Subcutaneous abdominal adipose tissue (tissue), 5 donors: ENCODE results near the gene TBL1X.

Experiments used
- H3K27ac ChIP-seq: one replicate; pipeline ENCODE4 v1.7.0; 2013; ENCODE audit warnings: low read depth, mild to moderate bottlenecking, inconsistent platforms, low read length, moderate library complexity
- H3K27me3 ChIP-seq, 5 donors: one replicate each; pipeline ENCODE4 v1.7.0; 2013; ENCODE audit warnings: low read length in 5 of 5, inconsistent platforms in 1 of 5; ENCODE audit not compliant: control insufficient read depth in 5 of 5, insufficient read depth in 4 of 5
- H3K36me3 ChIP-seq, 5 donors: one replicate each; pipeline ENCODE4 v1.7.0; 2013; ENCODE audit warnings: low read length in 5 of 5; ENCODE audit not compliant: control insufficient read depth in 5 of 5, insufficient read depth in 5 of 5
- H3K4me1 ChIP-seq, 5 donors: one replicate each; pipeline ENCODE4 v1.7.0; 2013; ENCODE audit warnings: low read length in 5 of 5, mild to moderate bottlenecking in 3 of 5, moderate library complexity in 1 of 5; ENCODE audit not compliant: control insufficient read depth in 5 of 5, insufficient read depth in 5 of 5
- H3K4me3 ChIP-seq, 5 donors: one replicate each; pipeline ENCODE4 v1.7.0; 2013; ENCODE audit warnings: low read length in 5 of 5, low read depth in 1 of 5
- H3K9ac ChIP-seq, 5 donors: one replicate each; pipeline ENCODE4 v1.7.0; 2013; ENCODE audit warnings: low read length in 5 of 5, mild to moderate bottlenecking in 4 of 5, moderate library complexity in 3 of 5
- H3K9me3 ChIP-seq, 5 donors: one replicate each; pipeline ENCODE4 v1.7.0; 2013; ENCODE audit warnings: low read length in 5 of 5; ENCODE audit not compliant: control insufficient read depth in 5 of 5
- donor health status: healthy.
- donor health status: healthy.
- donor health status: healthy.
- donor health status: healthy.
- donor health status: healthy.

Gene TBL1X

DNA sequence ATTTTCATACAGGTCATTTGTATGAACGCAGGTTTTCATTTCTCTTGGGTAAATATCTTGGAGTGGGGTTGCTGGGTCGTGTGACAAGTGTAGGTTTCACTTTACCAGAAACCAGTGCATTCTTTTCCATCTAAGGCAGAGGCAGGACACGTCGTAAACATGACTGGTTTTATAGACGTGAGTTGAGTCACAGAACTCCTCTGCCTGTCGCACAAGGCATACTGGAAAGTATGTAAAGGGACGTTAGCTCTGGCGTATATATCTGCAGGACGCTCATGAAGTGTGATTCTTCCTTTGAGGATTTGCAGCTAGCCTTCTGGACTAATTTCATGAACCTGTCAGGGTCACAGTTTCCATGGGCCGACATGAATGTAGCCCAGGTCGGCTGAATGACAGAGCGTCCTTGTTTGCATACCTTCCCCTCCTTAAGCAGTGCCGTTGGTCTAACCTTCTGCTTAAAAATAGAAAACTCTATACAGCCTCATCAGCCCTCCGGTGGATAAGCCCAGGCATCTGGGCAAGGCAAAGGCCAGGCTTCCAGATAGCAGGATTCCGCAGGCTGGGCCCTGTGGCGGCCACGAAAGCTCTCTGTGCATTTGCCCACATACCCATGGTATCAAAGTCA is 194.8 kb downstream of the TBL1X start:
- Histone ChIP-seq H3K27me3 (peaks cover 0 to 6% (median 3%) of the 10 kb centered on the region in 5 donors), H3K4me1 (no peaks in the 10 kb centered on the region)

DNA sequence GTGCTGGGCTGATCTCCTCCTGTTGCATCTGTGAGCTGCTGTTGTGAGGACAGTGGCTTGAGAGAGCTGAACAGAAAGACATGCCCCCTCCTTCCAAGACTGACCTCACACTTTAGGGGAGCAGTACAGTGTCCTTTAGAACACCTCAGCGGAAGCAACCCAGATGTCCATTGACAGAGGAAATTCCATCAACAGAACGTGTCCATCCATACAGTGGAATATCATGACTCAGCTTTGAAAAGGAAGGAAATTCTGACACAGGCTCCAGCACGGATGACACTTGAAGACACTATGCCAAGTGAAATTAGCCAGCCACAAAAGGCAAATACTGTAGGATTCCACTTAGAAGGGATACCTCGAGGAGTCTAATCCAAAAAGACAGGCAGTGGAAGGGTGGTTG is 197.3 kb downstream of the TBL1X start:
- H3K27ac ChIP-seq = no peak overlapping the region
- peaks cover 0 to 2% (median 0%) of the 10 kb centered on the region in 5 donors for H3K9me3 ChIP-seq
- no peak overlapping the region for H3K4me3 ChIP-seq
- no peaks in the 10 kb centered on the region for H3K4me1 ChIP-seq
- peaks cover 0 to 8% (median under 1%) of the 10 kb centered on the region in 5 donors for H3K36me3 ChIP-seq
- no peak overlapping the region for H3K9ac ChIP-seq
- H3K27me3 ChIP-seq = peaks cover 0 to 4% (median 0%) of the 10 kb centered on the region in 5 donors

More for the DNA sequence above, 194.8 kb downstream of the TBL1X start:
- Histone ChIP-seq H3K36me3 (peaks cover 0 to 17% (median 7%) of the 10 kb centered on the region in 5 donors), H3K9me3 (peaks cover 0 to 2% (median 0%) of the 10 kb centered on the region in 5 donors), H3K9ac (no peak overlapping the region), H3K27ac (no peak overlapping the region), H3K4me3 (no peak overlapping the region)

DNA sequence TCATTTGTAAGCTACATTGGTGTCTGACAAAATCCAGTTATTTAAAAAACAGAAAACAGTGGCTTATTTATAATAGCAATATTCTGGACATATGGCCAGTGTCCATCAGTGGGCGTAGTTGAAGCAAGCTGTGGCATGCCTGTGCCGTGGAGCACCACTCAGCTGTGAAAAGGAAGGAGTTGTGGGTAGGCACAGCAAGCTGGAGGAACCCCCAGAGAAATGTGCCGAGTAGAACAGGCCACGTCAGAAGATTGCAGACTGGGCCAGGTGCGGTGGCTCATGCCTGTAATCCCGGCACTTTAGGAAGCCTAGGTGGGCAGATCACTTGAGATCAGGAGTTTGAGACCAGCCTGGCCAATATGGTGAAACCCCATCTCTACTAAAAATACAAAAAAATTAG is 198.4 kb downstream of the TBL1X start:
- H3K9ac ChIP-seq = no peak overlapping the region
- peaks cover 0 to 3% (median 0%) of the 10 kb centered on the region in 5 donors for H3K36me3 ChIP-seq
- no peaks in the 10 kb centered on the region for H3K9me3 ChIP-seq

DNA sequence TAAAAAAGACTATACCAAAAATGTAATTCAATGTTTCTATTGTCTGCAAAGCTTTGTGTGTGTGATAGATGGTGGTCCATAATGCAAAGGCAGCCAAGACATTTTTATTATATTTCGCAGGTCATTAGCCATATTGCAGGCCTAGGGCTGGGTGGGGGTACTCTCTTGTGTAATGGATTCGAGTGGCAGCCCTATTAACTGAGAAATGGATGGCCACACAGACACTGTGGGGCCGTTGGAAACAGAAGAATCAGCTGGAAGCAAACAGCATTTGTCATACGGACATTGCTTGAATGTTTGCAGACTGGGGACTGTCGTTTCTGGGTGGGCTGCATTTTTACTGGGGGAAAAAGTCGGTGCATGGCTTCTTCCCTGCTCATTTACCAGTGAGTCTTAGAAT is 199.4 kb downstream of the TBL1X start:
- Histone ChIP-seq H3K36me3 (peaks cover 0 to 3% (median 0%) of the 10 kb centered on the region in 5 donors), H3K9ac (no peak overlapping the region), H3K27ac (no peak overlapping the region), H3K9me3 (no peaks in the 10 kb centered on the region), H3K27me3 (peaks cover 0 to 3% (median 0%) of the 10 kb centered on the region in 5 donors), H3K4me3 (no peak overlapping the region), H3K4me1 (no peaks in the 10 kb centered on the region)

More for the DNA sequence above, 198.4 kb downstream of the TBL1X start:
- H3K4me3 ChIP-seq = no peak overlapping the region
- no peaks in the 10 kb centered on the region for H3K4me1 ChIP-seq
- H3K27me3 ChIP-seq = peaks cover 0 to 3% (median 0%) of the 10 kb centered on the region in 5 donors
- H3K27ac ChIP-seq = no peak overlapping the region

DNA sequence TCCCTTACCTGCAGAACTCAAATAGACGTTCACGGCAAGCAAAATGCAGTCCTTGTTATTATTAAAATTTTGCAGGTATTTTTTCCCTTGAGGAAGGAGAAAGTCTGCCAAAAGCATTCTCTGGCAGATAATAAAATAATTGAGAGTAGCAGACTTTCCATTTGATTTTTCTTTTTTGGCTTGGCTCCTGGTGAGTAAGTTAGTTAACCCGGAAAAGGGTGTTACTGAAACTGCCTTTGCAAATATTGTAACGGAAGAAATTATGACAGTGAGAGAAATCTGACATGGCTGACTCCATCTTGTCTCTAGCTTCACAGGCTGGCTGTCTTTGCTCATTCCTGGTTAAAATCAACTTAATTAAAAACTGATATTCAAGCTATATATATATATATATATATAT is 200.3 kb downstream of the TBL1X start:
- Histone ChIP-seq H3K4me1 (no peaks in the 10 kb centered on the region), H3K9me3 (no peaks in the 10 kb centered on the region), H3K4me3 (no peak overlapping the region), H3K27me3 (peaks cover 0 to 3% (median 0%) of the 10 kb centered on the region in 5 donors), H3K9ac (no peak overlapping the region), H3K36me3 (no peaks in the 10 kb centered on the region), H3K27ac (no peak overlapping the region)

DNA sequence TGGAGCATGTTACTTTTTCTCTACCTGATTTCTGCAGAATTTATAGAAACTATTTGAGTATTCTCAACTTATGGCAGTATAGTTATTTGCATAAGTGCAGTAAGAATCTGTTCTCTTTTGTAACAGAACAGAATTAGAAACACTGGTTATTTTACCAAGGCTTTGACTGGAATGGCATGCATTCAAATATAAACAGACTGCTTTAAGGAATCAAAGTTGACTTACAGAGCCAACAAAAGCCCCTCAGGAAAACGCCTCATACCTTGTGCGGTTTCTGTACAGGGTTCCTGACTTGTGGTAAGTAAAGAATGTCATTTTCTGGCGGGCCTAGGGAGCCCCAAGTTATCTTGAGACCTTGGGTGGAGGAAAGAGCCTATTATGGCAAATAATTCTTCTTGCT is 203.7 kb downstream of the TBL1X start:
- H3K27ac ChIP-seq = no peak overlapping the region
- H3K9me3 ChIP-seq = no peaks in the 10 kb centered on the region
- no peak overlapping the region for H3K9ac ChIP-seq
- no peaks in the 10 kb centered on the region for H3K36me3 ChIP-seq
- no peaks in the 10 kb centered on the region for H3K4me1 ChIP-seq
- no peaks in the 10 kb centered on the region for H3K27me3 ChIP-seq
- no peak overlapping the region for H3K4me3 ChIP-seq

DNA sequence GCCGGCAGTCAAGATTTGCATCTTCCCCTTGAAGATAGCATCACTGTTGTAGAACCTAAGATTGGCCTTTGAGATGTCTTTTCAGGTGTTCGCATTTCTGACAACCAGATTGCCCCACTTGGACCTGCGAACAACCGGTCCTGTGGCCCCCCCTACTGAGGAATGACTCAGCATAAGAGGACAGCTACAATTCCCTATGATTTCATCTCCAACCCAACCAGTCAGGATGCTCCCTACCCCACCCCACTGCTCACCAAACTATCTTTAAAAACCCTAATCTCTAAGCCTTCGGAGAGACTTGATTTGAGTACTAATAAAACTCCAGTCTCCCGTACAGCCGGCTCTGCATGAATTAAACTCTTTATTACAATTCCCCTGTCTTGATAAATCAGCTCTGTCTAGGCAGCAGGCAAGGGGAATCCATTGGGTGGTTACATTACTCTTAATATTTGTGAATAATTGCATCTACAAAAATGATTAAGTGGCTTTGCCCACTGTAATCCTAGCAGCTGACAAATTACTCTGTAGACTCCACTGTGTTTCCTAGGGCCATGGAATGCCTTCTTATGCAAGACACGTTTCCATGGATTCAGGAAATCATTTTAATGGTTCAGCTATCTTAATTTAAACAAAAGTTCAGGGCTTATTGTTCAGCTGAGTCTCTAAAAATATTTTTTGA is 205.4 kb downstream of the TBL1X start:
- Histone ChIP-seq H3K36me3 (no peaks in the 10 kb centered on the region), H3K27ac (no peak overlapping the region), H3K9ac (no peak overlapping the region), H3K4me1 (no peaks in the 10 kb centered on the region), H3K4me3 (no peak overlapping the region), H3K9me3 (no peaks in the 10 kb centered on the region), H3K27me3 (no peaks in the 10 kb centered on the region)

DNA sequence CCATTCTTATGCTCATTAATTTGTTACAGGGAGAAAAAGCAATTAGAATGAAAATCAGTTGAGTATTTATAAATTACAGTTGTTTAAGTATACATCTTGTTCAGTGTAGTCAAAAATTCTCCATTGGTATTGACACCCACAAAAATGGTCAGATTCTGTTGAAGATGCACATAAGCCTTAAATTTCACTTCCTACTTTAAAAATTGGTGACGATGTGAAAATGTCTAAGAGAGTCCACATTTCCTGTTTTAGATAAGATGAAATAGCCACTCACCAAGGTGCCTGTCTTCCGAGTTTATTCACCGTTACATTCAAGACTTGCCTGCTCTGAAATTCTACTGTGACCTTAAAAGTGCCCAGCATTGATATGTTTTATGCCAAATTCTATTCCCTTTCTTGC is 207.1 kb downstream of the TBL1X start:
- Histone ChIP-seq H3K27ac (no peak overlapping the region), H3K9me3 (peaks cover 0 to 4% (median 0%) of the 10 kb centered on the region in 5 donors), H3K4me1 (no peaks in the 10 kb centered on the region), H3K4me3 (no peak overlapping the region), H3K27me3 (no peaks in the 10 kb centered on the region), H3K36me3 (no peaks in the 10 kb centered on the region), H3K9ac (no peak overlapping the region)

DNA sequence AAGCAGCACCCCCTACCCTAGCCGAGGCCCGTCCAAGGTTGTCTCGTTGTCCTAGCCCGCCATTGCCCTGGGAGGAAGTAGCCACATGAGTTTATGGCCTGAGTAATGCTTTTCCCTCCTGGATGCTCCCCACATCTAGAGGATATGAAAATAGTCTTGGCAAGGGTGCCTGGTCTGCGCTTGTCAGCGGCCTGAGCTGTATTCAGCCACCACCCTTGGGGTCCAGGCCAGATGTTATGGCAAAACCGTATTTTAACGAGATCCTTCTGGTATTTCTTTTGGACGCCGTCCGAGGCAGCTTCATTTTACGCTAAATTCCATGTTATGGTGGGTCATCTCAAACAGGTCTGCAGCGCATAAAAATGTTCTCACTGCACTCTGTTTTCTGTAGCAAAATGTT is 211.4 kb downstream of the TBL1X start:
- peaks cover 0 to 5% (median 0%) of the 10 kb centered on the region in 5 donors for H3K4me1 ChIP-seq
- H3K9me3 ChIP-seq = peaks cover 0 to 10% (median 0%) of the 10 kb centered on the region in 5 donors
- no peak overlapping the region for H3K27ac ChIP-seq
- no peak overlapping the region for H3K9ac ChIP-seq
- no peak overlapping the region for H3K4me3 ChIP-seq
- H3K36me3 ChIP-seq = no peaks in the 10 kb centered on the region
- peaks cover 0 to 4% (median 0%) of the 10 kb centered on the region in 5 donors for H3K27me3 ChIP-seq

DNA sequence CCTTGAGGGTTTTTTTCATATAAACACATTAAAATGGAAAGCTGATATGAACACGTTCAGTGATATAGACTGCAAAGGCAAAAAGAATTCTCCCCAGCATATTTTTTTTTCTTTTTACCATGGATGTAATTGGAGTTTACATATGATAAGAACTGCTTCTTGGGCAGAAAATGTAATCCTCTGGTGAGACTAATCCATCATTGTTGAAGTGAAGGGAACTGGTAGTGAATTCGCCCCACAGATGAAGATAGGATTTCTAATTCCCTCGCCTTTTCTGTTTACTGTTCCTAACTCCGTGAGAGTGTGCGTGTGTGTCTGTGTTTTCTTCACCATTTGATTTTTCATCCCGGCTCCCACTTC is 211.9 kb downstream of the TBL1X start:
- H3K27ac ChIP-seq = no peak overlapping the region
- peaks cover 0 to 4% (median 0%) of the 10 kb centered on the region in 5 donors for H3K27me3 ChIP-seq
- H3K9me3 ChIP-seq = peaks cover 0 to 10% (median 0%) of the 10 kb centered on the region in 5 donors
- no peak overlapping the region for H3K4me3 ChIP-seq
- H3K9ac ChIP-seq = no peak overlapping the region
- H3K4me1 ChIP-seq = peaks cover 0 to 5% (median 0%) of the 10 kb centered on the region in 5 donors
- H3K36me3 ChIP-seq = no peaks in the 10 kb centered on the region
